GM10266 (cell line): ENCODE results near the gene NUDT2.
"Not testable (repeated sequence)": the region's sequence is repeated elsewhere in the genome, so short reads cannot be mapped to it uniquely, and the experiment has no call there.

Source experiments
- DNase-seq: peaks from one replicate; pipeline ENCODE4 v3.0.0; 2012; ENCODE audit errors: extremely low spot score
- TF ChIP-seq, protein P1 (sequence below): IDR thresholded peaks from 2 replicates; pipeline ENCODE4 v1.5.1; 2012; ENCODE audit warnings: mild to moderate bottlenecking, low read depth; ENCODE audit not compliant: control insufficient read depth, insufficient read depth; ENCODE audit errors: missing control alignments

Gene NUDT2

GRCh38 chr9:34328987-34329832, at the start of gene NUDT2, which contains the start of gene KIF24:
Gene NUDT2, plus strand, starts transcription at chr9:34329569. Its CDS starts 9,471 bp downstream, at chr9:34339040.
Gene KIF24, minus strand, starts transcription at chr9:34329268. Its CDS starts 17,922 bp downstream, at chr9:34311346.
- TF ChIP-seq, protein P1, sequence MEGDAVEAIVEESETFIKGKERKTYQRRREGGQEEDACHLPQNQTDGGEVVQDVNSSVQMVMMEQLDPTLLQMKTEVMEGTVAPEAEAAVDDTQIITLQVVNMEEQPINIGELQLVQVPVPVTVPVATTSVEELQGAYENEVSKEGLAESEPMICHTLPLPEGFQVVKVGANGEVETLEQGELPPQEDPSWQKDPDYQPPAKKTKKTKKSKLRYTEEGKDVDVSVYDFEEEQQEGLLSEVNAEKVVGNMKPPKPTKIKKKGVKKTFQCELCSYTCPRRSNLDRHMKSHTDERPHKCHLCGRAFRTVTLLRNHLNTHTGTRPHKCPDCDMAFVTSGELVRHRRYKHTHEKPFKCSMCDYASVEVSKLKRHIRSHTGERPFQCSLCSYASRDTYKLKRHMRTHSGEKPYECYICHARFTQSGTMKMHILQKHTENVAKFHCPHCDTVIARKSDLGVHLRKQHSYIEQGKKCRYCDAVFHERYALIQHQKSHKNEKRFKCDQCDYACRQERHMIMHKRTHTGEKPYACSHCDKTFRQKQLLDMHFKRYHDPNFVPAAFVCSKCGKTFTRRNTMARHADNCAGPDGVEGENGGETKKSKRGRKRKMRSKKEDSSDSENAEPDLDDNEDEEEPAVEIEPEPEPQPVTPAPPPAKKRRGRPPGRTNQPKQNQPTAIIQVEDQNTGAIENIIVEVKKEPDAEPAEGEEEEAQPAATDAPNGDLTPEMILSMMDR: no peak
- peak; percentile 95 for DNase-seq

- no peak for DNase-seq
- TF ChIP-seq, protein P1: no peak
Measured at GRCh38 chr9:34282096-34282495, 47.3 kb upstream of the NUDT2 start.

DNA sequence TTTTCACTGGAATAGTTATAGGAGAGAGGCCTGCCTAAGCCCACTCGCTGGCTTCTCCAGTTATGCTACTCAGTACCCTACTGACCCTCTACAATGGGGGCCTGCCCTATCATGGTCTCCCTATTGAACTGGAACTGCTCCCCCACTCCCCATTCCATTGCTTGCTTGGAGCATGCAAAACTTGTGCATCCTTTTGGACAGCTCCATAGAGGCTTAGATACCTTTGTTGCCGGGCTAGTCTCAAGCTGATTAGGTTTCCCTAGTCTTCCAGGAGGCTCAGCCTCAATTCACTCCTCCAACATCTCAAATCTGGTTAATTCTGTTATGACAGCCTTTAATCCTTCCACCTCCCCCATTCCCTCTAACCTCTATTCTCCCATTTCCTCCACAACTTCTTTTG, 40.2 kb upstream of the NUDT2 start:
- TF ChIP-seq, protein P1: no peak
- no peak for DNase-seq

GRCh38 chr9:34291023-34291422, 38.3 kb upstream of the NUDT2 start:
- TF ChIP-seq, protein P1: no peak
- no peak for DNase-seq

DNA sequence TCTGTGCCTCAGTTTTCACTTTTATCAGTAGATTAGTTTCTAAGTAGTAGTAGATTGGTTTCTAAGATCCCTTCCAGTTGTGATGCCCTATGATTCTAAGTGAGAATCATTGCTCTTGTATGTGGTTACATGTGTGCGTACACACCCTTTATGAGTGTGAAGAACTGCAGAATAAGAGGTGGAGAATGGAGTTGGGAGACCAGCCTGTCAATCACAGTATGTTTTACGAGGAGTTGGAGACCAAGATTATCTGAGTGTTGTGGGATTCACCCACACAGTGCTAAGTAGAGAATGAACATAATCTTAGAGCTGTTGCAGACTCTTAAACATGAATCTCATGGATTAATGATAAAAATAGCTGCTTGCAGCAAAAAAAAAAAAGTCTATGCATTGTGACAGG, 37.9 kb upstream of the NUDT2 start:
- DNase-seq: no peak
- TF ChIP-seq, protein P1: no peak

GRCh38 chr9:34292552-34292951, 36.8 kb upstream of the NUDT2 start:
- TF ChIP-seq, protein P1: no peak
- DNase-seq: no peak

GRCh38 chr9:34301064-34301463, 28.3 kb upstream of the NUDT2 start:
- not testable (repeated sequence) for DNase-seq

DNA sequence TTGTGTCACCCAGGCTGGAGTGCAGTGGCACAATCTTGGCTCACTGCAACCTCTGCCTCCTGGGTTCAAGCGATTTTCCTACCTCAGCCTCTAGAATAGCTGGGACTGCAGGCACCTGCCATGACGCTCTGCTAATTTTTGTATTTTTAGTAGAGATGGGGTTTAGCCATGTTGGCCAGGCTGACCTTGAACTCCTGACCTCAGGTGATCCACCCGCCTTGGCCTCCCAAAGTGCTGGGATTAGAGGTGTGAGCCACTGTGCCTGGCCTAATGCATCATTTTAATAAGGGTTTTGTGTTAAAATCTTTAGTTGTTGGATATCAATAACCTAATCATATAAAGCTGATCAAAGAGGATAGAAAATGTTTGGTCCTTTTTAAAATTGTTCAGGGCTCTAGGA, 21.1 kb upstream of the NUDT2 start:
- not testable (repeated sequence) for DNase-seq
